CD14-positive monocyte (primary cell): ENCODE measurements around the gene ARV1. TPM values are rescaled to one million over a fixed set of nuclear protein-coding genes. Genes with fewer than 3 reads are reported as not detected.

Experiments
- DNase-seq, 3 donors: peaks; one replicate each; pipeline ENCODE4 v3.0.0-alpha.2; 2011 to 2022
- H2AFZ ChIP-seq: 2 replicates; pipeline ENCODE4 v1.6.0; 2012; ENCODE audit warnings: mild to moderate bottlenecking, low read depth, low read length, inconsistent platforms; ENCODE audit not compliant: insufficient read depth, poor library complexity, severe bottlenecking
- H3K27ac ChIP-seq, 2 donors: 1 replicate in 1 of 2; 2 replicates in 1 of 2; pipeline ENCODE4 v1.5.1; 2012 to 2013; ENCODE audit warnings: low read length in 2 of 2, control low read depth in 1 of 2, inconsistent platforms in 1 of 2, low read depth in 1 of 2, mild to moderate bottlenecking in 1 of 2
- H3K27me3 ChIP-seq, 2 donors: one replicate each; pipeline versions ENCODE4 v1.6.0 to v1.6.1; 2011 to 2013; ENCODE audit warnings: low read length in 2 of 2; ENCODE audit not compliant: control insufficient read depth in 2 of 2, insufficient read depth in 2 of 2
- H3K36me3 ChIP-seq, 2 donors: replicated peaks in 1 of 2; 1 replicate in 1 of 2; 2 replicates in 1 of 2; pipeline versions ENCODE4 v1.5.1 to v1.6.1; 2012 to 2013; ENCODE audit warnings: low read length in 2 of 2, control low read depth in 1 of 2, inconsistent platforms in 1 of 2, mild to moderate bottlenecking in 1 of 2; ENCODE audit not compliant: insufficient read depth in 2 of 2, control insufficient read depth in 1 of 2
- H3K4me1 ChIP-seq, 2 donors: 1 replicate in 1 of 2; 2 replicates in 1 of 2; pipeline versions ENCODE4 v1.5.1 to v1.6.1; 2012 to 2013; ENCODE audit warnings: low read length in 2 of 2, control low read depth in 1 of 2, inconsistent platforms in 1 of 2, mild to moderate bottlenecking in 1 of 2, moderate library complexity in 1 of 2; ENCODE audit not compliant: insufficient read depth in 2 of 2, control insufficient read depth in 1 of 2
- H3K4me2 ChIP-seq: replicated peaks from 2 replicates; pipeline ENCODE3; 2012; ENCODE audit warnings: low read length, moderate library complexity, mild to moderate bottlenecking; ENCODE audit not compliant: poor library complexity, severe bottlenecking; ENCODE audit errors: extremely low read depth
- H3K4me3 ChIP-seq, 3 experiments: fragments of 200-600 bp in 1 of 3; sonication (generic) in 1 of 3; replicated peaks in 1 of 3; 1 replicate in 2 of 3; 2 replicates in 1 of 3; pipeline ENCODE4 v1.5.1; 2011 to 2013; ENCODE audit warnings: low read length in 3 of 3, mild to moderate bottlenecking in 3 of 3, control low read depth in 2 of 3, low read depth in 2 of 3, inconsistent platforms in 1 of 3, moderate library complexity in 1 of 3
- H3K79me2 ChIP-seq: 2 replicates; pipeline ENCODE4 v1.6.0; 2012; ENCODE audit warnings: mild to moderate bottlenecking, control low read depth, inconsistent platforms, low read length, moderate library complexity; ENCODE audit not compliant: insufficient read depth
- H3K9ac ChIP-seq: 2 replicates; pipeline ENCODE4 v1.6.0; 2017; ENCODE audit warnings: low read length, mild to moderate bottlenecking; ENCODE audit not compliant: insufficient read depth, poor library complexity, severe bottlenecking
- H3K9me3 ChIP-seq, 2 donors: replicated peaks in 1 of 2; 1 replicate in 1 of 2; 2 replicates in 1 of 2; pipeline versions ENCODE4 v1.5.1 to v1.6.1; 2012 to 2013; ENCODE audit warnings: low read length in 2 of 2, control low read depth in 1 of 2; ENCODE audit not compliant: control insufficient read depth in 1 of 2, insufficient read depth in 1 of 2
- H4K20me1 ChIP-seq: 2 replicates; pipeline ENCODE4 v1.6.0; 2012; ENCODE audit warnings: mild to moderate bottlenecking, low read length, control low read depth, moderate library complexity; ENCODE audit not compliant: insufficient read depth
- H3K27ac Mint-ChIP-seq, 7 donors: one replicate each; pipeline ENCODE4 v1.8.0; 2020; ENCODE audit warnings: mild to moderate bottlenecking in 7 of 7, mixed read lengths in 7 of 7, moderate library complexity in 6 of 7, inconsistent platforms in 2 of 7
- H3K27me3 Mint-ChIP-seq, 3 donors: one replicate each; pipeline ENCODE4 v1.8.0; 2021 to 2022; ENCODE audit warnings: low read depth in 3 of 3, mild to moderate bottlenecking in 3 of 3, mixed read lengths in 3 of 3, moderate library complexity in 3 of 3, inconsistent platforms in 1 of 3
- H3K36me3 Mint-ChIP-seq, 2 donors: one replicate each; pipeline ENCODE4 v1.8.0; 2020; ENCODE audit warnings: mixed read lengths in 2 of 2, inconsistent platforms in 1 of 2, mild to moderate bottlenecking in 1 of 2
- H3K4me1 Mint-ChIP-seq: one replicate; pipeline ENCODE4 v1.8.0; 2020; ENCODE audit warnings: mild to moderate bottlenecking, mixed read lengths
- H3K4me3 Mint-ChIP-seq, 2 donors: one replicate each; pipeline ENCODE4 v1.8.0; 2020; ENCODE audit warnings: mild to moderate bottlenecking in 2 of 2, mixed read lengths in 2 of 2, moderate library complexity in 1 of 2
- H3K9me3 Mint-ChIP-seq, 7 donors: one replicate each; pipeline ENCODE4 v1.8.0; 2020 to 2022; ENCODE audit warnings: mixed read lengths in 7 of 7, mild to moderate bottlenecking in 6 of 7, moderate library complexity in 6 of 7, inconsistent platforms in 2 of 7
- WGBS: methylation state at CpG from one replicate; pipeline ENCODE4 v1.1.5; 2013; ENCODE audit warnings: missing lambda C conversion rate; ENCODE audit not compliant: insufficient coverage; 5-methylcytosine and 5-hydroxymethylcytosine counted together
- intact Hi-C, 2 donors: fragments of 100-400 bp; cut with micrococcal nuclease; formaldehyde crosslinking; loops; one replicate each; pipeline versions ENCODE4 v1.15.0 to v1.15.1; 2023
- polyA plus RNA-seq, 3 donors: library from polyadenylated mRNA; depleted of rRNA in 1 of 3; unstranded in 2 of 3; stranded (reverse) in 1 of 3; fragments of 300-500 nt in 2 of 3; fragments of >200 nt in 1 of 3; fragmentation: Illumina TruSeq in 2 of 3; gene quantifications; 1 replicate in 2 of 3; 2 replicates in 1 of 3; pipeline ENCODE4 v1.2.3, GENCODE V29; 2012 to 2021
- TF ChIP-seq, protein P1 (sequence below): fragments of 200-600 bp; IDR thresholded peaks from one replicate; pipeline ENCODE4 v1.8.0; 2022; ENCODE audit warnings: antibody characterized with exemption, mild to moderate bottlenecking

The ARV1 gene
- polyA plus RNA-seq, 3 donors, result 7.7 to 19.2 (median 15.0) TPM

GRCh38 chr1:231040019-231040799, 61.3 kb downstream of the ARV1 start, which contains the start of gene FAM89A:
TSS of gene FAM89A (minus strand) at chr1:231040254. CDS start at chr1:231040211, 43 bp downstream.
- Histone ChIP-seq H3K9ac (peak within 1 kb of the TSS; percentile 58), H3K27me3 (peaks cover 13 to 38% of the 10 kb centered on the region in 2 donors), H4K20me1 (no peaks in the 10 kb centered on the region), H3K27ac (no peak within 1 kb of the TSS), H3K4me3 (peak within 1 kb of the TSS; percentile 48 to 78 (median 60)), H3K4me2 (peak within 1 kb of the TSS; percentile 90), H3K4me1 (peaks cover 35 to 37% of the 10 kb centered on the region in 2 donors), H3K36me3 (no peaks in the 10 kb centered on the region), H3K79me2 (peaks cover 3% of the 10 kb centered on the region), H3K9me3 (peaks cover 6 to 13% of the 10 kb centered on the region in 2 donors), H2AFZ (peak within 1 kb of the TSS; percentile 84)
- Mint-ChIP-seq H3K9me3 (peaks cover 8 to 22% (median 10%) of the 10 kb centered on the region in 7 donors), H3K4me3 (peak within 1 kb of the TSS; percentile 78 to 89), H3K27me3 (peaks cover 36 to 54% (median 46%) of the 10 kb centered on the region in 3 donors), H3K36me3 (peaks cover 6 to 11% of the 10 kb centered on the region in 2 donors), H3K27ac (peak within 1 kb of the TSS in 2 of 7 donors; percentile 35 to 44), H3K4me1 (peaks cover 35% of the 10 kb centered on the region)
- DNase-seq, result peak; percentile 34 to 56 (median 43)
- intact Hi-C loops, result loop anchor here in 1 of 2 donors (10.0 kb wide), 1 partner anchor 65 kb away; the partner anchor contains the start of genes ARV1 and TTC13
- WGBS, result under 1% methylated on average over 65 of the region's 82 CpGs
- TF ChIP-seq, protein P1, sequence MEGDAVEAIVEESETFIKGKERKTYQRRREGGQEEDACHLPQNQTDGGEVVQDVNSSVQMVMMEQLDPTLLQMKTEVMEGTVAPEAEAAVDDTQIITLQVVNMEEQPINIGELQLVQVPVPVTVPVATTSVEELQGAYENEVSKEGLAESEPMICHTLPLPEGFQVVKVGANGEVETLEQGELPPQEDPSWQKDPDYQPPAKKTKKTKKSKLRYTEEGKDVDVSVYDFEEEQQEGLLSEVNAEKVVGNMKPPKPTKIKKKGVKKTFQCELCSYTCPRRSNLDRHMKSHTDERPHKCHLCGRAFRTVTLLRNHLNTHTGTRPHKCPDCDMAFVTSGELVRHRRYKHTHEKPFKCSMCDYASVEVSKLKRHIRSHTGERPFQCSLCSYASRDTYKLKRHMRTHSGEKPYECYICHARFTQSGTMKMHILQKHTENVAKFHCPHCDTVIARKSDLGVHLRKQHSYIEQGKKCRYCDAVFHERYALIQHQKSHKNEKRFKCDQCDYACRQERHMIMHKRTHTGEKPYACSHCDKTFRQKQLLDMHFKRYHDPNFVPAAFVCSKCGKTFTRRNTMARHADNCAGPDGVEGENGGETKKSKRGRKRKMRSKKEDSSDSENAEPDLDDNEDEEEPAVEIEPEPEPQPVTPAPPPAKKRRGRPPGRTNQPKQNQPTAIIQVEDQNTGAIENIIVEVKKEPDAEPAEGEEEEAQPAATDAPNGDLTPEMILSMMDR, result no peak

GRCh38 chr1:231040800-231041718, 62.2 kb downstream of the ARV1 start:
- H3K79me2 ChIP-seq, result no peaks in the 10 kb centered on the region
- DNase-seq, result no peak
- Mint-ChIP-seq H3K4me3 (peak overlapping the region; percentile 75 to 86), H3K9me3 (peaks cover 9 to 30% (median 18%) of the 10 kb centered on the region in 7 donors), H3K27ac (no peak overlapping the region), H3K36me3 (peaks cover 6 to 11% of the 10 kb centered on the region in 2 donors), H3K4me1 (peaks cover 28% of the 10 kb centered on the region), H3K27me3 (peaks cover 36 to 57% (median 46%) of the 10 kb centered on the region in 3 donors)
- peak overlapping the region; percentile 90 for H3K4me2 ChIP-seq
- peak overlapping the region; percentile 84 for H2AFZ ChIP-seq
- 9% methylated on average over 29 of the region's 37 CpGs for WGBS
- H3K27me3 ChIP-seq, result peaks cover 13 to 38% of the 10 kb centered on the region in 2 donors
- H3K4me1 ChIP-seq, result peaks cover 28 to 30% of the 10 kb centered on the region in 2 donors
- H3K4me3 ChIP-seq, result peak overlapping the region in 2 of 3 experiments; percentile 60 to 78
- no peak overlapping the region for H3K9ac ChIP-seq
- peaks cover 8 to 18% of the 10 kb centered on the region in 2 donors for H3K9me3 ChIP-seq
- intact Hi-C loops, result loop anchor here in 1 of 2 donors (10.0 kb wide), 1 partner anchor 66 kb away; the partner anchor contains the start of genes ARV1 and TTC13
- H4K20me1 ChIP-seq, result no peaks in the 10 kb centered on the region
- H3K36me3 ChIP-seq, result no peaks in the 10 kb centered on the region
- TF ChIP-seq, protein P1, result no peak
- H3K27ac ChIP-seq, result no peak overlapping the region
